GM23338 (cell line): ENCODE results near the gene MANBA. TPM values are rescaled to one million over a fixed set of nuclear protein-coding genes. Genes with fewer than 3 reads are reported as not detected.

Experiments
- ATAC-seq: fragments of 200-7000 bp; cut with Tn5 transposase; 3 replicates; pipeline ENCODE4 v1.9.1; 2020
- DNase-seq: peaks from one replicate; pipeline ENCODE4 v3.0.0-alpha.2; 2015; ENCODE audit warnings: low spot score
- H2AFZ ChIP-seq: fragments of 200-600 bp; sonication (generic); 2 replicates; pipeline ENCODE4 v1.8.0; 2016; ENCODE audit warnings: antibody characterized with exemption, mild to moderate bottlenecking, moderate library complexity
- H3F3A ChIP-seq: fragments of 200-600 bp; sonication (generic); replicated peaks from 2 replicates; pipeline ENCODE4 v1.8.0; 2017; ENCODE audit warnings: antibody characterized with exemption, mixed run types, low read depth
- H3K27ac ChIP-seq: fragments of 200-600 bp; sonication (generic); 2 replicates; pipeline ENCODE4 v1.6.1; 2016; ENCODE audit warnings: low read depth
- H3K27me3 ChIP-seq: fragments of 200-600 bp; sonication (generic); 2 replicates; pipeline ENCODE4 v1.8.0; 2016; ENCODE audit warnings: mild to moderate bottlenecking, mixed run types, moderate library complexity; ENCODE audit not compliant: insufficient read depth
- H3K36me3 ChIP-seq: fragments of 200-600 bp; sonication (generic); 2 replicates; pipeline ENCODE4 v1.8.0; 2016; ENCODE audit warnings: mild to moderate bottlenecking; ENCODE audit not compliant: insufficient read depth
- H3K4me1 ChIP-seq: fragments of 200-600 bp; sonication (generic); 2 replicates; pipeline ENCODE4 v1.8.0; 2016; ENCODE audit warnings: mild to moderate bottlenecking, moderate library complexity; ENCODE audit not compliant: insufficient read depth
- H3K4me2 ChIP-seq: fragments of 200-600 bp; sonication (generic); 2 replicates; pipeline ENCODE4 v1.7.1; 2017; ENCODE audit warnings: mixed run types
- H3K4me3 ChIP-seq: fragments of 200-600 bp; sonication (generic); 2 replicates; pipeline ENCODE4 v1.6.1; 2016; ENCODE audit warnings: mixed run types
- H3K79me2 ChIP-seq: fragments of 200-600 bp; sonication (generic); replicated peaks from 2 replicates; pipeline ENCODE4 v1.8.0; 2017; ENCODE audit warnings: mild to moderate bottlenecking; ENCODE audit not compliant: insufficient read depth
- H3K9me2 ChIP-seq: fragments of 200-600 bp; sonication (generic); 2 replicates; pipeline ENCODE4 v1.8.0; 2017; ENCODE audit not compliant: insufficient read depth
- H4K20me1 ChIP-seq: fragments of 200-600 bp; sonication (generic); replicated peaks from 2 replicates; pipeline ENCODE4 v1.8.0; 2017; ENCODE audit warnings: mild to moderate bottlenecking; ENCODE audit not compliant: insufficient read depth
- H3K27ac Mint-ChIP-seq: 2 replicates; pipeline ENCODE4 v1.8.0; 2020; ENCODE audit warnings: inconsistent platforms, mild to moderate bottlenecking, moderate library complexity, mixed read lengths
- H3K27me3 Mint-ChIP-seq: 3 replicates; pipeline ENCODE4 v1.8.0; 2022; ENCODE audit warnings: low read depth, mild to moderate bottlenecking, moderate library complexity, mixed read lengths, inconsistent platforms; ENCODE audit not compliant: insufficient read depth, poor library complexity
- H3K36me3 Mint-ChIP-seq: 3 replicates; pipeline ENCODE4 v1.8.0; 2021; ENCODE audit warnings: low read depth, mild to moderate bottlenecking, inconsistent platforms, moderate library complexity, mixed read lengths
- H3K4me1 Mint-ChIP-seq: 3 replicates; pipeline ENCODE4 v1.8.0; 2020; ENCODE audit warnings: mild to moderate bottlenecking, inconsistent platforms, mixed read lengths
- H3K4me3 Mint-ChIP-seq: 3 replicates; pipeline ENCODE4 v1.8.0; 2021; ENCODE audit warnings: moderate library complexity, mild to moderate bottlenecking, inconsistent platforms, mixed read lengths
- H3K9me3 Mint-ChIP-seq: 3 replicates; pipeline ENCODE4 v1.8.0; 2020; ENCODE audit warnings: moderate library complexity, mild to moderate bottlenecking, inconsistent platforms, mixed read lengths
- CREB1 ChIP-seq: fragments of 250-450 bp; sonication (Bioruptor Pico); IDR thresholded peaks from 2 replicates; pipeline ENCODE4 v1.5.0; 2020; ENCODE audit warnings: low read depth, mild to moderate bottlenecking, moderate library complexity
- EZH2phosphoT487 ChIP-seq: fragments of 200-600 bp; sonication (generic); IDR thresholded peaks from one replicate; pipeline ENCODE4 v1.8.1; 2018; ENCODE audit warnings: antibody characterized with exemption; ENCODE audit not compliant: unreplicated experiment
- JUNB ChIP-seq: IDR thresholded peaks from one replicate; pipeline ENCODE4 v1.6.1; 2016; ENCODE audit warnings: antibody characterized with exemption; ENCODE audit not compliant: unreplicated experiment
- NANOG ChIP-seq: IDR thresholded peaks from 2 replicates; pipeline ENCODE4 v1.6.1; 2016; ENCODE audit warnings: antibody characterized with exemption, borderline replicate concordance
- POLR2AphosphoS5 ChIP-seq: IDR thresholded peaks from 2 replicates; pipeline ENCODE4 v1.6.1; 2016; ENCODE audit warnings: antibody characterized with exemption, low read depth
- REST ChIP-seq: IDR thresholded peaks from one replicate; pipeline ENCODE4 v1.6.1; 2018; ENCODE audit warnings: antibody characterized with exemption; ENCODE audit not compliant: unreplicated experiment
- STAT1 ChIP-seq: IDR thresholded peaks from one replicate; pipeline ENCODE4 v1.6.1; 2016; ENCODE audit warnings: antibody characterized with exemption; ENCODE audit not compliant: unreplicated experiment
- ZNF114 ChIP-seq: fragments of 250-450 bp; sonication (Bioruptor Pico); IDR thresholded peaks from 2 replicates; pipeline ENCODE4 v1.5.0; 2020; ENCODE audit warnings: mild to moderate bottlenecking, moderate library complexity
- ZNF331 ChIP-seq: fragments of 250-450 bp; sonication (Bioruptor Pico); IDR thresholded peaks from 2 replicates; pipeline ENCODE4 v1.5.0; 2020; ENCODE audit warnings: low read depth, mild to moderate bottlenecking, moderate library complexity
- ZNF462 ChIP-seq: fragments of 250-450 bp; sonication (Bioruptor Pico); IDR thresholded peaks from 2 replicates; pipeline ENCODE4 v1.5.0; 2020; ENCODE audit warnings: mild to moderate bottlenecking, moderate library complexity
- polyA plus RNA-seq: library from polyadenylated mRNA; unstranded; fragments of >200 nt; fragmentation: Nextera tagmentation; extraction: Ambion mirVana; gene quantifications from 2 replicates; pipeline ENCODE4 v1.2.1, GENCODE V29; 2016
- total RNA-seq: library from RNA; depleted of rRNA; stranded (reverse); fragments of >200 nt; shearing (Covaris generic); gene quantifications from 2 replicates; pipeline ENCODE4 v1.2.3, GENCODE V29; 2014

Gene MANBA
- total and polyA plus RNA-seq, 2 experiments from 2014 or later = 13.2 to 54.3 TPM

GRCh38 chr4:102687982-102688433 is 72.8 kb downstream of the MANBA start:
- Histone ChIP-seq H4K20me1 (no peaks in the 10 kb centered on the region), H3K27me3 (no peaks in the 10 kb centered on the region), H3K4me1 (no peaks in the 10 kb centered on the region), H3K79me2 (no peaks in the 10 kb centered on the region), H3K27ac (no peak overlapping the region), H2AFZ (no peak overlapping the region), H3F3A (no peaks in the 10 kb centered on the region), H3K4me3 (no peak overlapping the region), H3K4me2 (no peak overlapping the region), H3K9me2 (no peaks in the 10 kb centered on the region), H3K36me3 (peaks cover 4% of the 10 kb centered on the region; the same call in 1 of the 2 replicates)
- Mint-ChIP-seq H3K27me3 (no peaks in the 10 kb centered on the region), H3K9me3 (no peaks in the 10 kb centered on the region), H3K27ac (no peak overlapping the region), H3K4me1 (no peaks in the 10 kb centered on the region), H3K4me3 (no peak overlapping the region), H3K36me3 (no peaks in the 10 kb centered on the region)
- no peak for TF ChIP-seq EZH2phosphoT487
- no peak for TF ChIP-seq JUNB
- no peak for TF ChIP-seq ZNF331 (CRISPR knock-in tag)
- no peak for TF ChIP-seq CREB1 (CRISPR knock-in tag)
- TF ChIP-seq REST = no peak
- TF ChIP-seq ZNF114 (CRISPR knock-in tag) = no peak
- TF ChIP-seq POLR2AphosphoS5 = no peak
- TF ChIP-seq NANOG = no peak
- TF ChIP-seq STAT1 = no peak
- no peak for TF ChIP-seq ZNF462 (CRISPR knock-in tag)
- no peak for DNase-seq
- no peak for ATAC-seq
